ENCODE data around the gene KCMF1. TPM values are rescaled to one million over a fixed set of nuclear protein-coding genes. Genes with fewer than 3 reads are reported as not detected.

The KCMF1 gene
- total RNA-seq, 1 donor, result 80.3 TPM

DNA sequence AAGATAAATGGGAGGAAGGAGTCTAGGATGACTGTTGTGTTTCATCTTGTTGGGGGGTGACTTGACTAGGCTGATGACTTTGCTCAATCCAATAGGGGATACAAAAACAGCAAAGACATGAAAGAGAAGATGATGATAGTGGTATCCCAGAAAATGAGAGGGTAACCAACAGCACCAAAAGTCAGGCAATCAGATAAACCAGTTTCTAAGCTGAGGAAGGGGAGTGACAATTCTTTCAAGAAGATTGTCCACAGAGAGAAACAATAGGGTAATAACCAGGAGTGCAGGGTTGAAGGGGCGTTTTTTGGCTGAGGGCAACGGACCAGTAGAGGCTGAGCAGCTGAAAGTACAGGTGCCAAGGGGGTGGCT lies 7.7 kb upstream of the KCMF1 start:
- TF ChIP-seq, protein P1, sequence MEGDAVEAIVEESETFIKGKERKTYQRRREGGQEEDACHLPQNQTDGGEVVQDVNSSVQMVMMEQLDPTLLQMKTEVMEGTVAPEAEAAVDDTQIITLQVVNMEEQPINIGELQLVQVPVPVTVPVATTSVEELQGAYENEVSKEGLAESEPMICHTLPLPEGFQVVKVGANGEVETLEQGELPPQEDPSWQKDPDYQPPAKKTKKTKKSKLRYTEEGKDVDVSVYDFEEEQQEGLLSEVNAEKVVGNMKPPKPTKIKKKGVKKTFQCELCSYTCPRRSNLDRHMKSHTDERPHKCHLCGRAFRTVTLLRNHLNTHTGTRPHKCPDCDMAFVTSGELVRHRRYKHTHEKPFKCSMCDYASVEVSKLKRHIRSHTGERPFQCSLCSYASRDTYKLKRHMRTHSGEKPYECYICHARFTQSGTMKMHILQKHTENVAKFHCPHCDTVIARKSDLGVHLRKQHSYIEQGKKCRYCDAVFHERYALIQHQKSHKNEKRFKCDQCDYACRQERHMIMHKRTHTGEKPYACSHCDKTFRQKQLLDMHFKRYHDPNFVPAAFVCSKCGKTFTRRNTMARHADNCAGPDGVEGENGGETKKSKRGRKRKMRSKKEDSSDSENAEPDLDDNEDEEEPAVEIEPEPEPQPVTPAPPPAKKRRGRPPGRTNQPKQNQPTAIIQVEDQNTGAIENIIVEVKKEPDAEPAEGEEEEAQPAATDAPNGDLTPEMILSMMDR (IDR thresholded peaks at IDR 0.05; ENCODE audit: insufficient read depth, low read depth, low read length), result no peak
- no peak for DNase-seq (ENCODE audit: low read depth)
- no peak overlapping the region for H3K4me3 ChIP-seq (ENCODE audit: low read depth, low read length)

DNA sequence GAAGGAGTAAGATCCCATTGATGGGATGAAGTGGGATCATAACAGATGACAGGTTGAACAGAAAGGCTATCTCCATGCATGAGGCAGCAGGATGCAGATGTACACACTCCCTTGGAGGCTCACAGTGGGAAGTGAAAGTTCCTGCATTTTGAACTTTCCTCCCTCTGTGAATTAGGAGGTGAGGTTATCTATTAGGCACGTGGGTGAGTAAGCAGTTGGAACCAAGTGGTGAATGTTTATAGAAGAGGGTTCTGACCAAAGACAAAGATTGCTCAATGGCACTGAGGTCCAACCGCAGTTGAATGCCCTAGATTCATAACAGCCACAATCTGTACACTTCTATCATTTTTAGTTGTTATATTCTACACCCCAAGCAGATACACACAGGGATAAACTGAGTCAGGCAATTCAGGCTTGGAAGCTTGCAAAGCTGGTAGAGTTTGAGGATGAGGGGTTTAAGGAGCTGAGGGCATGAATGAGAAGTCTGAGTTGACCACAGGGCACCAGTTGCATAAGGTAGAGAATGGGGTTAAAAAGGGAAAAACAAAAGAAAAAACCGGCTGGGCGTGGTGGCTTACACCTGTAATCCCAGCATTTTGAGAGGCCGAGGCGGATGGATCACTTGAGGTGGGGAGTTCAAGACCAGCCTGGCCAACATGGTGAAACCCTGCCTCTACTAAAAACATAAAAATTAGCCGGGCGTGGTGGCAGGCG lies 7.1 kb upstream of the KCMF1 start:
- DNase-seq (ENCODE audit: low read depth), result peak; percentile 97
- TF ChIP-seq, protein P1 (IDR thresholded peaks at IDR 0.05; ENCODE audit: insufficient read depth, low read depth, low read length), result no peak
- no peak overlapping the region for H3K4me3 ChIP-seq (ENCODE audit: low read depth, low read length)

DNA sequence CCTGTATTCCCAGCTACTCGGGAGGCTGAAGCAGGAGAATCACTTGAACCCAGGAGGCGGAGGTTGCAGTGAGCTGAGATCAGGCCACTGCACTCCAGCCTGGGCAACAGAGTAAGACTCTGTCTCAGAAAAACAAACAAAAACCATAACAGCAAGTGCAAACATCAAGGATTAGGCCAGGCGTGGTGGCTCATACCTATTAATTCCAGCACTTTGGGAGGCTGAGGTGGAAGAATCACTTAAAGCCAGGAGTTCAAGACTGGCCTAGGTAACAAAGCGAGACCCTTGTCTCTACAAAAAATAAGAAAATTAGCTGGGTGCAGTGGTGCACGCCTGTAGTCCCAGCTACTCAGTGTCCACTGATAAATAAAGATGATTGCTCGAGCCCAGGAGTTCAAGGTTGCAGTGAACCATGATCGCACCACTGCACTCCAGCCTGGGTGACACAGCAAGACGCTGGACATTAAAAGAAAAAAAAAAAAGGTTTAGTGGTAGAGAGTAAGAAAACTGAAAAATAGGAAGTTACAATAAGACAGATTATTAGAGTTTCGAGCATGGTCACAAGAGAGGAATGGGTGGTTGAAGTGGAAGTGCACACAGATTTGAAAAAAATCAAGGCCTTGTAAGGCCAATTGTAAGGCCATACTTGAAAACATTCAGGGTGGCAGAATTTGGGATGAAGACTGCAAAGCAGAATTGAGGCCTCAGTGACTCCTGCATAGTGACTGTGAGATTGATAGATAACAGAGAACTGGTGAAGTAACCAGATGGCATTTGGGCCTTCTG lies 6.4 kb upstream of the KCMF1 start:
- no peak for DNase-seq (ENCODE audit: low read depth)
- no peak overlapping the region for H3K4me3 ChIP-seq (ENCODE audit: low read depth, low read length)
- TF ChIP-seq, protein P1 (IDR thresholded peaks at IDR 0.05; ENCODE audit: insufficient read depth, low read depth, low read length), result no peak

DNA sequence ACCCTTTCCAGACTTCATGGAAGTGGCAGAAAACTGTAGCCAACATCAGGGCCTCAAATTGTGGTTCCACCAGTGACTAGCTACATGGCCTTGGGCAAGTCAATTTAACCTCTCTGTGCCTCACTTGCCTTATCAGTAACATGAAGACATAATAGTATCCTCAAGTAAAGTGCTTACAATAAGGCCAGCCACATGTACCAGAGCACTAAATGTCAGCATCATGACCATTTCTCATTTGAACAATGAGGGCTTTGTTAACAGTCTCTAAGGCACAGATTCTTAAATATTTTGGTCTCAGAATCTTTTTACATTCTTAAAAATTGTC lies 5.8 kb upstream of the KCMF1 start:
- DNase-seq (ENCODE audit: low read depth), result no peak
- TF ChIP-seq, protein P1 (IDR thresholded peaks at IDR 0.05; ENCODE audit: insufficient read depth, low read depth, low read length), result no peak

DNA sequence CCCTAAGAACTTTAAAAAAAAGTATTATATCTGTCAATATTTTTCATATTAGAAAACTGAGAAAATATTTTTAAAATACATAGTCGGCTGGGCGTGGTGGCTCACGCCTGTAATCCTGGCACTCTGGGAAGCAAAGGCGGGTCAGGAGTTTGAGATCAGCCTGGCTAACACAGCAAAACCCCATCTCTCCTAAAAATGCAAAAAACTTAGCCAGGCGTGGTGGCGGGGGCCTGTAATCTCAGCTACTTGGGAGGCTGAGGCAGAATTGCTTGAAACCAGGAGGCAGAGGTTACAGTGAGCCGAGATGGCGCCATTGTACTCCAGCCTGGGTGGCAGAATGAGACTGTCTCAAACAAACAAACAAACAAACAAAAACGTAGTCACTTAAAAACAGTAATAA lies 5.1 kb upstream of the KCMF1 start:
- H3K4me3 ChIP-seq (ENCODE audit: low read depth, low read length), result no peak overlapping the region
- DNase-seq (ENCODE audit: low read depth), result no peak
- TF ChIP-seq, protein P1 (IDR thresholded peaks at IDR 0.05; ENCODE audit: insufficient read depth, low read depth, low read length), result no peak

More for the DNA sequence above, 5.8 kb upstream of the KCMF1 start:
- no peak overlapping the region for H3K4me3 ChIP-seq (ENCODE audit: low read depth, low read length)

DNA sequence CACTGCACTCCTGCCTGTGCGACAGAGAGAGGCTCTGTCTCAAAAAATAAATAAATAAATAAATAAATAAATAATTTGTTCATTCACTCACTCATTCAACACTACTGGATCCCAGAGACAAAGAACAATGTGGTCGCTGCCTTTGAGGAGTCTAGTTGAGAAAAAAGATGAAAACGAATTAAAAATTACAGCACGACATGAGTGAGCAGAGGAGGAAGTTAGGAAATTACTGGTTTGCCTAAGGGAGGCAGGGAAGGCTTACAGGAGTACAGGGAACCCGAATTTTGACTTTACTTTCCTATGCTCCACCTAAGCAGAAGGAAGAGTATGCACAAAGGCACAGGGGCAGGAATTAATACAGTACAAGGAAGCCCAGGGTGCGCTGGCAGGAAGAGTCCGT lies 4.2 kb upstream of the KCMF1 start:
- no peak for DNase-seq (ENCODE audit: low read depth)
- TF ChIP-seq, protein P1 (IDR thresholded peaks at IDR 0.05; ENCODE audit: insufficient read depth, low read depth, low read length), result no peak
- H3K4me3 ChIP-seq (ENCODE audit: low read depth, low read length), result no peak overlapping the region

Data from fibroblast of villous mesenchyme (primary cell).